Measurements from ENCODE around the gene GP1BB. TPM values are rescaled to one million over a fixed set of nuclear protein-coding genes. Genes with fewer than 3 reads are reported as not detected.
A peak's percentile ranks its signal among the peaks of the same experiment; 100 is the strongest.

The GP1BB gene
- total and polyA plus RNA-seq, 2 of the 13 experiments (the other 11 are each of a cell fraction or from before 2014, with no cell fraction given) = not detected

DNA sequence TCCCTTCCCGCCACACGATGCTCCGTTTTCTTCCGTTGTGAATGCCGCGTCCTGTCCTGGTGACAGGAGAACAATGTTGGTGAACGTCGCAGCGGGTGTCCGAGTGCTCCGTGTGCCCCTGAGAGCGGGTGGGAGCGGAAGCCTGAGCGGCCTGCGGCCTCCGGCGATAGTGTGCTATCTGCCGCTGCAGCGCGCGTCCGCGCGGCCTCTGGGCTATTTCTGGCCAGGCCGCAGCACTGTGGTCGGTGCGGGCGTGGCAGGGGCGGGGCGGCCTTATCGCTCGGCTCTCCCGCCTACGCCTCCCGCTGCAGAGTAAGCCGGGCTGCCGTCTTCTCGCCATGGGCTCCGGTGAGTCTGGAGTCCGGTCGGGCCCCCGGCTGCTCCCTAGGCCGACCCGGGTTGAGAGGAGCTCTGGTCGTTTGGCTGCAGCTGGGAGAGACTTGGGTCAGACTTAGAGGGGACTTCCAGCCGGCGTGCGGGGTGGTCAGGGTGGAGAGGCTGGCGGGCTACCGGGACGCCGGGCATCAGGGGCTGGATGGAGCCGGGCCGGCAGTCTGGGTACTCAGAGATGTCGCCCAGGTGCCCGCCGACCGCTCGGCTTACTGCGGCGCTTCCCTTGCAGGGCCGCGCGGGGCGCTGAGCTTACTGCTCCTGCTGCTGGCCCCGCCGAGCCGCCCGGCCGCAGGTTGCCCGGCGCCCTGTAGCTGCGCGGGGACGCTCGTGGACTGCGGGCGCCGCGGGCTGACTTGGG, at the start of gene GP1BB (continued):
- TF ChIP-seq, protein P1, sequence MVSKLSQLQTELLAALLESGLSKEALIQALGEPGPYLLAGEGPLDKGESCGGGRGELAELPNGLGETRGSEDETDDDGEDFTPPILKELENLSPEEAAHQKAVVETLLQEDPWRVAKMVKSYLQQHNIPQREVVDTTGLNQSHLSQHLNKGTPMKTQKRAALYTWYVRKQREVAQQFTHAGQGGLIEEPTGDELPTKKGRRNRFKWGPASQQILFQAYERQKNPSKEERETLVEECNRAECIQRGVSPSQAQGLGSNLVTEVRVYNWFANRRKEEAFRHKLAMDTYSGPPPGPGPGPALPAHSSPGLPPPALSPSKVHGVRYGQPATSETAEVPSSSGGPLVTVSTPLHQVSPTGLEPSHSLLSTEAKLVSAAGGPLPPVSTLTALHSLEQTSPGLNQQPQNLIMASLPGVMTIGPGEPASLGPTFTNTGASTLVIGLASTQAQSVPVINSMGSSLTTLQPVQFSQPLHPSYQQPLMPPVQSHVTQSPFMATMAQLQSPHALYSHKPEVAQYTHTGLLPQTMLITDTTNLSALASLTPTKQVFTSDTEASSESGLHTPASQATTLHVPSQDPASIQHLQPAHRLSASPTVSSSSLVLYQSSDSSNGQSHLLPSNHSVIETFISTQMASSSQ (IDR thresholded peaks at IDR 0.05; ENCODE audit: low read depth) = no peak
- TF ChIP-seq, protein P1 (CRISPR knock-in tag; IDR thresholded peaks at IDR 0.05; ENCODE audit: borderline replicate concordance) = no peak
- TF ChIP-seq, protein P2, sequence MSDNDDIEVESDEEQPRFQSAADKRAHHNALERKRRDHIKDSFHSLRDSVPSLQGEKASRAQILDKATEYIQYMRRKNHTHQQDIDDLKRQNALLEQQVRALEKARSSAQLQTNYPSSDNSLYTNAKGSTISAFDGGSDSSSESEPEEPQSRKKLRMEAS (IDR thresholded peaks at IDR 0.05) = peak; percentile 70
- TF ChIP-seq STAT5B (CRISPR knock-in tag; IDR thresholded peaks at IDR 0.05) (no peak), NKX3-1 (CRISPR knock-in tag; IDR thresholded peaks at IDR 0.05) (no peak), ZNF431 (CRISPR knock-in tag; IDR thresholded peaks at IDR 0.05; ENCODE audit: borderline replicate concordance, low read depth) (no peak), ZBTB42 (CRISPR knock-in tag; IDR thresholded peaks at IDR 0.05) (no peak), CTCF (CRISPR knock-in tag; IDR thresholded peaks at IDR 0.05) (no peak; the same call in 1 of the 2 replicates), ZFP36 (IDR thresholded peaks at IDR 0.05; ENCODE audit: borderline replicate concordance, low read depth, low read length, partially characterized antibody) (no peak)
- TF ChIP-seq, protein P3, sequence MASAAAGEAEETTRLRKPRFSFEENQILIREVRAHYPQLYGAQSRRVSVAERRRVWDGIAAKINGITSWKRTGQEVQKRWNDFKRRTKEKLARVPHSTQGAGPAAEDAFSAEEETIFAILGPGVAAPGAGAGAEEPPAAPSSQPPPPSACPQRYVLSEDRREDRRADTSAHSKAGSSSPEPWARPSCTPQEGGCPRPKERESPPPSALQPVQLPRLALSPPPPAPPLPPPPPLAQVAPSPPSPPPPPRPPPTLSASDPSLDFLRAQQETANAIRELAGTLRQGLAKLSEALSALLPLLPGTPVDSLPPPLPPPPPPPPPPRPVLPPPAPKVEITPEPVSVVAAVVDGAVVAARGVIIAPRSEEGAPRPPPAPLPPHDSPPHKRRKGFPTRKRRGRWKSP (CRISPR knock-in tag; IDR thresholded peaks at IDR 0.05) = peak; percentile 85
- TF ChIP-seq, protein P4, sequence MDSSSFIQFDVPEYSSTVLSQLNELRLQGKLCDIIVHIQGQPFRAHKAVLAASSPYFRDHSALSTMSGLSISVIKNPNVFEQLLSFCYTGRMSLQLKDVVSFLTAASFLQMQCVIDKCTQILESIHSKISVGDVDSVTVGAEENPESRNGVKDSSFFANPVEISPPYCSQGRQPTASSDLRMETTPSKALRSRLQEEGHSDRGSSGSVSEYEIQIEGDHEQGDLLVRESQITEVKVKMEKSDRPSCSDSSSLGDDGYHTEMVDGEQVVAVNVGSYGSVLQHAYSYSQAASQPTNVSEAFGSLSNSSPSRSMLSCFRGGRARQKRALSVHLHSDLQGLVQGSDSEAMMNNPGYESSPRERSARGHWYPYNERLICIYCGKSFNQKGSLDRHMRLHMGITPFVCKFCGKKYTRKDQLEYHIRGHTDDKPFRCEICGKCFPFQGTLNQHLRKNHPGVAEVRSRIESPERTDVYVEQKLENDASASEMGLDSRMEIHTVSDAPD (CRISPR knock-in tag; IDR thresholded peaks at IDR 0.05) = 0 out of 2 replicates have a peak, but pooled peaks have one; percentile 33
- TF ChIP-seq, protein P5, sequence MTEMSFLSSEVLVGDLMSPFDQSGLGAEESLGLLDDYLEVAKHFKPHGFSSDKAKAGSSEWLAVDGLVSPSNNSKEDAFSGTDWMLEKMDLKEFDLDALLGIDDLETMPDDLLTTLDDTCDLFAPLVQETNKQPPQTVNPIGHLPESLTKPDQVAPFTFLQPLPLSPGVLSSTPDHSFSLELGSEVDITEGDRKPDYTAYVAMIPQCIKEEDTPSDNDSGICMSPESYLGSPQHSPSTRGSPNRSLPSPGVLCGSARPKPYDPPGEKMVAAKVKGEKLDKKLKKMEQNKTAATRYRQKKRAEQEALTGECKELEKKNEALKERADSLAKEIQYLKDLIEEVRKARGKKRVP (CRISPR knock-in tag; IDR thresholded peaks at IDR 0.05) = peak in 1 of 2 experiments; percentile 51; a peak in 1 of 4 replicates
- TF ChIP-seq, protein P6, sequence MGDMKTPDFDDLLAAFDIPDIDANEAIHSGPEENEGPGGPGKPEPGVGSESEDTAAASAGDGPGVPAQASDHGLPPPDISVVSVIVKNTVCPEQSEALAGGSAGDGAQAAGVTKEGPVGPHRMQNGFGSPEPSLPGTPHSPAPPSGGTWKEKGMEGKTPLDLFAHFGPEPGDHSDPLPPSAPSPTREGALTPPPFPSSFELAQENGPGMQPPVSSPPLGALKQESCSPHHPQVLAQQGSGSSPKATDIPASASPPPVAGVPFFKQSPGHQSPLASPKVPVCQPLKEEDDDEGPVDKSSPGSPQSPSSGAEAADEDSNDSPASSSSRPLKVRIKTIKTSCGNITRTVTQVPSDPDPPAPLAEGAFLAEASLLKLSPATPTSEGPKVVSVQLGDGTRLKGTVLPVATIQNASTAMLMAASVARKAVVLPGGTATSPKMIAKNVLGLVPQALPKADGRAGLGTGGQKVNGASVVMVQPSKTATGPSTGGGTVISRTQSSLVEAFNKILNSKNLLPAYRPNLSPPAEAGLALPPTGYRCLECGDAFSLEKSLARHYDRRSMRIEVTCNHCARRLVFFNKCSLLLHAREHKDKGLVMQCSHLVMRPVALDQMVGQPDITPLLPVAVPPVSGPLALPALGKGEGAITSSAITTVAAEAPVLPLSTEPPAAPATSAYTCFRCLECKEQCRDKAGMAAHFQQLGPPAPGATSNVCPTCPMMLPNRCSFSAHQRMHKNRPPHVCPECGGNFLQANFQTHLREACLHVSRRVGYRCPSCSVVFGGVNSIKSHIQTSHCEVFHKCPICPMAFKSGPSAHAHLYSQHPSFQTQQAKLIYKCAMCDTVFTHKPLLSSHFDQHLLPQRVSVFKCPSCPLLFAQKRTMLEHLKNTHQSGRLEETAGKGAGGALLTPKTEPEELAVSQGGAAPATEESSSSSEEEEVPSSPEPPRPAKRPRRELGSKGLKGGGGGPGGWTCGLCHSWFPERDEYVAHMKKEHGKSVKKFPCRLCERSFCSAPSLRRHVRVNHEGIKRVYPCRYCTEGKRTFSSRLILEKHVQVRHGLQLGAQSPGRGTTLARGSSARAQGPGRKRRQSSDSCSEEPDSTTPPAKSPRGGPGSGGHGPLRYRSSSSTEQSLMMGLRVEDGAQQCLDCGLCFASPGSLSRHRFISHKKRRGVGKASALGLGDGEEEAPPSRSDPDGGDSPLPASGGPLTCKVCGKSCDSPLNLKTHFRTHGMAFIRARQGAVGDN (CRISPR knock-in tag; IDR thresholded peaks at IDR 0.05) = peak; percentile 94

All from HepG2 (cell line).